ENCODE results near the gene KPNA5. TPM values are rescaled to one million over a fixed set of nuclear protein-coding genes. Genes with fewer than 3 reads are reported as not detected.
"Not testable (repeated sequence)": the region's sequence is repeated elsewhere in the genome, so short reads cannot be mapped to it uniquely, and the experiment has no call there.

Gene KPNA5
- total and polyA plus RNA-seq, 9 donors, result 6.4 to 20.4 (median 10.4) TPM

- DNase-seq; H3K4me3 ChIP-seq (ENCODE audit: low read length); H3K9me3 ChIP-seq (replicated peaks; ENCODE audit: control insufficient read depth, low read depth, low read length); H3K36me3 ChIP-seq (ENCODE audit: control insufficient read depth, insufficient read depth, low read length); H3K27me3 ChIP-seq (ENCODE audit: control insufficient read depth, insufficient read depth, low read length); H3K27ac ChIP-seq (ENCODE audit: low read length); H3K4me1 ChIP-seq (ENCODE audit: control insufficient read depth, insufficient read depth, low read length): not testable (repeated sequence)
- WGBS (ENCODE audit: insufficient coverage), result no CpG with 5 or more reads among the region's 3 CpGs
Measured at GRCh38 chr6:116693275-116693674, 12.3 kb downstream of the KPNA5 start.

- H3K36me3 ChIP-seq (ENCODE audit: control insufficient read depth, insufficient read depth, low read length), result peaks cover 7% of the 10 kb centered on the region
- H3K27ac ChIP-seq (ENCODE audit: low read length), result no peak overlapping the region
- no CpG with 5 or more reads among the region's 2 CpGs for WGBS (ENCODE audit: insufficient coverage)
- no peaks in the 10 kb centered on the region for H3K9me3 ChIP-seq (replicated peaks; ENCODE audit: control insufficient read depth, low read depth, low read length)
- H3K27me3 ChIP-seq (ENCODE audit: control insufficient read depth, insufficient read depth, low read length), result no peaks in the 10 kb centered on the region
- no peak overlapping the region for H3K4me3 ChIP-seq (ENCODE audit: low read length)
- no peaks in the 10 kb centered on the region for H3K4me1 ChIP-seq (ENCODE audit: control insufficient read depth, insufficient read depth, low read length)
- DNase-seq, result no peak
Measured at GRCh38 chr6:116695401-116695800, 14.4 kb downstream of the KPNA5 start.

- Histone ChIP-seq H3K36me3 (ENCODE audit: control insufficient read depth, insufficient read depth, low read length) (peaks cover 7% of the 10 kb centered on the region), H3K27ac (ENCODE audit: low read length) (no peak overlapping the region), H3K4me1 (ENCODE audit: control insufficient read depth, insufficient read depth, low read length) (no peaks in the 10 kb centered on the region), H3K4me3 (ENCODE audit: low read length) (no peak overlapping the region), H3K27me3 (ENCODE audit: control insufficient read depth, insufficient read depth, low read length) (no peaks in the 10 kb centered on the region), H3K9me3 (replicated peaks; ENCODE audit: control insufficient read depth, low read depth, low read length) (no peaks in the 10 kb centered on the region)
- DNase-seq, result no peak
Measured at GRCh38 chr6:116697480-116697879, 16.5 kb downstream of the KPNA5 start.

GRCh38 chr6:116703888-116704287 lies 22.9 kb downstream of the KPNA5 start:
- not testable (repeated sequence) for H3K4me1 ChIP-seq (ENCODE audit: control insufficient read depth, insufficient read depth, low read length); H3K27me3 ChIP-seq (ENCODE audit: control insufficient read depth, insufficient read depth, low read length); H3K9me3 ChIP-seq (replicated peaks; ENCODE audit: control insufficient read depth, low read depth, low read length); DNase-seq; H3K4me3 ChIP-seq (ENCODE audit: low read length); H3K27ac ChIP-seq (ENCODE audit: low read length)
- H3K36me3 ChIP-seq (ENCODE audit: control insufficient read depth, insufficient read depth, low read length), result peaks cover 12% of the 10 kb centered on the region
- WGBS (ENCODE audit: insufficient coverage), result no CpG with 5 or more reads among the region's 1 CpG

- Histone ChIP-seq H3K27ac (ENCODE audit: low read length) (no peak overlapping the region), H3K27me3 (ENCODE audit: control insufficient read depth, insufficient read depth, low read length) (no peaks in the 10 kb centered on the region), H3K4me1 (ENCODE audit: control insufficient read depth, insufficient read depth, low read length) (no peaks in the 10 kb centered on the region), H3K9me3 (replicated peaks; ENCODE audit: control insufficient read depth, low read depth, low read length) (no peaks in the 10 kb centered on the region), H3K36me3 (ENCODE audit: control insufficient read depth, insufficient read depth, low read length) (peaks cover 9% of the 10 kb centered on the region), H3K4me3 (ENCODE audit: low read length) (no peak overlapping the region)
- no peak for DNase-seq
- WGBS (ENCODE audit: insufficient coverage), result no CpG with 5 or more reads among the region's 1 CpG
Measured at GRCh38 chr6:116705917-116706316, 24.9 kb downstream of the KPNA5 start.

GRCh38 chr6:116714296-116714695 lies 33.3 kb downstream of the KPNA5 start:
- peaks cover 21% of the 10 kb centered on the region for H3K36me3 ChIP-seq (ENCODE audit: control insufficient read depth, insufficient read depth, low read length)
- WGBS (ENCODE audit: insufficient coverage), result no CpG with 5 or more reads among the region's 1 CpG
- no peaks in the 10 kb centered on the region for H3K4me1 ChIP-seq (ENCODE audit: control insufficient read depth, insufficient read depth, low read length)
- DNase-seq, result no peak
- peaks cover 2% of the 10 kb centered on the region for H3K9me3 ChIP-seq (replicated peaks; ENCODE audit: control insufficient read depth, low read depth, low read length)
- no peak overlapping the region for H3K4me3 ChIP-seq (ENCODE audit: low read length)
- H3K27me3 ChIP-seq (ENCODE audit: control insufficient read depth, insufficient read depth, low read length), result no peaks in the 10 kb centered on the region
- H3K27ac ChIP-seq (ENCODE audit: low read length), result no peak overlapping the region

GRCh38 chr6:116714761-116715160 lies 33.8 kb downstream of the KPNA5 start:
- no CpG with 5 or more reads among the region's 2 CpGs for WGBS (ENCODE audit: insufficient coverage)
- Histone ChIP-seq H3K27me3 (ENCODE audit: control insufficient read depth, insufficient read depth, low read length) (no peaks in the 10 kb centered on the region), H3K9me3 (replicated peaks; ENCODE audit: control insufficient read depth, low read depth, low read length) (peaks cover 2% of the 10 kb centered on the region), H3K36me3 (ENCODE audit: control insufficient read depth, insufficient read depth, low read length) (peaks cover 24% of the 10 kb centered on the region), H3K4me1 (ENCODE audit: control insufficient read depth, insufficient read depth, low read length) (no peaks in the 10 kb centered on the region), H3K4me3 (ENCODE audit: low read length) (no peak overlapping the region), H3K27ac (ENCODE audit: low read length) (no peak overlapping the region)
- DNase-seq, result no peak

GRCh38 chr6:116726947-116727346 lies 45.9 kb downstream of the KPNA5 start:
- Histone ChIP-seq H3K9me3 (replicated peaks; ENCODE audit: control insufficient read depth, low read depth, low read length) (no peaks in the 10 kb centered on the region), H3K36me3 (ENCODE audit: control insufficient read depth, insufficient read depth, low read length) (peaks cover 9% of the 10 kb centered on the region), H3K4me3 (ENCODE audit: low read length) (no peak overlapping the region), H3K27me3 (ENCODE audit: control insufficient read depth, insufficient read depth, low read length) (no peaks in the 10 kb centered on the region), H3K27ac (ENCODE audit: low read length) (no peak overlapping the region), H3K4me1 (ENCODE audit: control insufficient read depth, insufficient read depth, low read length) (no peaks in the 10 kb centered on the region)
- no peak for DNase-seq

GRCh38 chr6:116730513-116730912 lies 49.5 kb downstream of the KPNA5 start:
- no peak overlapping the region for H3K4me3 ChIP-seq (ENCODE audit: low read length)
- H3K9me3 ChIP-seq (replicated peaks; ENCODE audit: control insufficient read depth, low read depth, low read length), result no peaks in the 10 kb centered on the region
- no peaks in the 10 kb centered on the region for H3K27me3 ChIP-seq (ENCODE audit: control insufficient read depth, insufficient read depth, low read length)
- DNase-seq, result no peak
- H3K36me3 ChIP-seq (ENCODE audit: control insufficient read depth, insufficient read depth, low read length), result peaks cover 5% of the 10 kb centered on the region
- no peak overlapping the region for H3K27ac ChIP-seq (ENCODE audit: low read length)
- no peaks in the 10 kb centered on the region for H3K4me1 ChIP-seq (ENCODE audit: control insufficient read depth, insufficient read depth, low read length)

- Histone ChIP-seq H3K36me3 (ENCODE audit: control insufficient read depth, insufficient read depth, low read length) (no peaks in the 10 kb centered on the region), H3K9me3 (replicated peaks; ENCODE audit: control insufficient read depth, low read depth, low read length) (peaks cover 8% of the 10 kb centered on the region), H3K27ac (ENCODE audit: low read length) (no peak overlapping the region), H3K4me3 (ENCODE audit: low read length) (no peak overlapping the region), H3K4me1 (ENCODE audit: control insufficient read depth, insufficient read depth, low read length) (no peaks in the 10 kb centered on the region), H3K27me3 (ENCODE audit: control insufficient read depth, insufficient read depth, low read length) (no peaks in the 10 kb centered on the region)
- DNase-seq, result no peak
- no CpG with 5 or more reads among the region's 3 CpGs for WGBS (ENCODE audit: insufficient coverage)
Measured at GRCh38 chr6:116737004-116737403, 56.0 kb downstream of the KPNA5 start.

- H3K27me3 ChIP-seq (ENCODE audit: control insufficient read depth, insufficient read depth, low read length), result not testable (repeated sequence)
- no CpG with 5 or more reads among the region's 3 CpGs for WGBS (ENCODE audit: insufficient coverage)
Measured at GRCh38 chr6:116740486-116740885, 59.5 kb downstream of the KPNA5 start.

More at GRCh38 chr6:116740486-116740885, 59.5 kb downstream of the KPNA5 start:
- H3K36me3 ChIP-seq (ENCODE audit: control insufficient read depth, insufficient read depth, low read length); H3K4me1 ChIP-seq (ENCODE audit: control insufficient read depth, insufficient read depth, low read length); DNase-seq; H3K27ac ChIP-seq (ENCODE audit: low read length); H3K4me3 ChIP-seq (ENCODE audit: low read length): not testable (repeated sequence)
- H3K9me3 ChIP-seq (replicated peaks; ENCODE audit: control insufficient read depth, low read depth, low read length), result peaks cover 10% of the 10 kb centered on the region

Data from muscle of leg (tissue), 11 donors.